HL-60 (cell line): ENCODE results near the gene KRT86.
"Not testable (repeated sequence)": the region's sequence is repeated elsewhere in the genome, so short reads cannot be mapped to it uniquely, and the experiment has no call there.

Experiments
- CTCF ChIP-seq: IDR thresholded peaks from one replicate; pipeline ENCODE4 v1.5.1; 2011; ENCODE audit warnings: low read length, control low read depth, inconsistent platforms; ENCODE audit not compliant: insufficient read depth
- GABPA ChIP-seq: IDR thresholded peaks from 2 replicates; pipeline ENCODE4 v1.6.1; 2012; ENCODE audit warnings: low read depth
- POLR2AphosphoS5 ChIP-seq: IDR thresholded peaks from 2 replicates; pipeline ENCODE4 v1.6.1; 2012; ENCODE audit warnings: low read depth
- SPI1 ChIP-seq: IDR thresholded peaks from 2 replicates; pipeline ENCODE4 v1.6.1; 2012; ENCODE audit warnings: low read depth, mild to moderate bottlenecking, borderline replicate concordance
- TF ChIP-seq, protein P1 (sequence below): IDR thresholded peaks from 2 replicates; pipeline ENCODE4 v1.6.1; 2012; ENCODE audit warnings: low read depth; ENCODE audit not compliant: insufficient replicate concordance

- TF ChIP-seq CTCF, POLR2AphosphoS5, GABPA, SPI1: not testable (repeated sequence)
- TF ChIP-seq, protein P1, sequence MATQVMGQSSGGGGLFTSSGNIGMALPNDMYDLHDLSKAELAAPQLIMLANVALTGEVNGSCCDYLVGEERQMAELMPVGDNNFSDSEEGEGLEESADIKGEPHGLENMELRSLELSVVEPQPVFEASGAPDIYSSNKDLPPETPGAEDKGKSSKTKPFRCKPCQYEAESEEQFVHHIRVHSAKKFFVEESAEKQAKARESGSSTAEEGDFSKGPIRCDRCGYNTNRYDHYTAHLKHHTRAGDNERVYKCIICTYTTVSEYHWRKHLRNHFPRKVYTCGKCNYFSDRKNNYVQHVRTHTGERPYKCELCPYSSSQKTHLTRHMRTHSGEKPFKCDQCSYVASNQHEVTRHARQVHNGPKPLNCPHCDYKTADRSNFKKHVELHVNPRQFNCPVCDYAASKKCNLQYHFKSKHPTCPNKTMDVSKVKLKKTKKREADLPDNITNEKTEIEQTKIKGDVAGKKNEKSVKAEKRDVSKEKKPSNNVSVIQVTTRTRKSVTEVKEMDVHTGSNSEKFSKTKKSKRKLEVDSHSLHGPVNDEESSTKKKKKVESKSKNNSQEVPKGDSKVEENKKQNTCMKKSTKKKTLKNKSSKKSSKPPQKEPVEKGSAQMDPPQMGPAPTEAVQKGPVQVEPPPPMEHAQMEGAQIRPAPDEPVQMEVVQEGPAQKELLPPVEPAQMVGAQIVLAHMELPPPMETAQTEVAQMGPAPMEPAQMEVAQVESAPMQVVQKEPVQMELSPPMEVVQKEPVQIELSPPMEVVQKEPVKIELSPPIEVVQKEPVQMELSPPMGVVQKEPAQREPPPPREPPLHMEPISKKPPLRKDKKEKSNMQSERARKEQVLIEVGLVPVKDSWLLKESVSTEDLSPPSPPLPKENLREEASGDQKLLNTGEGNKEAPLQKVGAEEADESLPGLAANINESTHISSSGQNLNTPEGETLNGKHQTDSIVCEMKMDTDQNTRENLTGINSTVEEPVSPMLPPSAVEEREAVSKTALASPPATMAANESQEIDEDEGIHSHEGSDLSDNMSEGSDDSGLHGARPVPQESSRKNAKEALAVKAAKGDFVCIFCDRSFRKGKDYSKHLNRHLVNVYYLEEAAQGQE = not testable (repeated sequence)
Observed at GRCh38 chr12:52302242-52302914, 27.9 kb downstream of the KRT86 start.
